HG03108 (cell line): ENCODE data around the gene AKR7A3.
A peak's percentile ranks its signal among the peaks of the same experiment; 100 is the strongest.
"Not testable (repeated sequence)": the region's sequence is repeated elsewhere in the genome, so short reads cannot be mapped to it uniquely, and the experiment has no call there.

ENCODE experiments used
- ATAC-seq: cut with Tn5 transposase; IDR thresholded peaks from one replicate; pipeline ENCODE4 v1.9.1; 2021; ENCODE audit warnings: moderate library complexity; ENCODE audit not compliant: unreplicated experiment

Gene AKR7A3

DNA sequence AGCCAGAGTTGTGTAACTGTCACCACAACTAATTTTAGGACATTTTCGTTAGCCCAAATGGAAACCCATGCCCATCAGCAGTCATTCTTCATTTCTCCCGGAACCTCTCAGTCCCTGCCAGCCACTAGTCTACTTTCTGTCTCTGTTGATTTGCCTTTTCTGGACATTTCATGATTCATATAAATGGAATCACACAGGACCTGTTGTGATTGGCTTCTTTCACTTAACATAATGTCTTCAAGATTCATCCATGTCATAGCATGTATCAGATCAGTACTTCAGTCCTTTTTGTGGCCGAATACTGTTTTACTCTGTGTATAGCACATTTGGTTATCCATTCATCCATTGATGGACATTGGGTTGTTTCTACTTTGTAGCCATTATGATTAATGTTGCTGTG is 30.6 kb upstream of the AKR7A3 start:
- no peak for ATAC-seq

- ATAC-seq: no peak
Measured at GRCh38 chr1:19317126-19317910, 28.7 kb upstream of the AKR7A3 start.

GRCh38 chr1:19315378-19316198 is 27.0 kb upstream of the AKR7A3 start:
- no peak for ATAC-seq

DNA sequence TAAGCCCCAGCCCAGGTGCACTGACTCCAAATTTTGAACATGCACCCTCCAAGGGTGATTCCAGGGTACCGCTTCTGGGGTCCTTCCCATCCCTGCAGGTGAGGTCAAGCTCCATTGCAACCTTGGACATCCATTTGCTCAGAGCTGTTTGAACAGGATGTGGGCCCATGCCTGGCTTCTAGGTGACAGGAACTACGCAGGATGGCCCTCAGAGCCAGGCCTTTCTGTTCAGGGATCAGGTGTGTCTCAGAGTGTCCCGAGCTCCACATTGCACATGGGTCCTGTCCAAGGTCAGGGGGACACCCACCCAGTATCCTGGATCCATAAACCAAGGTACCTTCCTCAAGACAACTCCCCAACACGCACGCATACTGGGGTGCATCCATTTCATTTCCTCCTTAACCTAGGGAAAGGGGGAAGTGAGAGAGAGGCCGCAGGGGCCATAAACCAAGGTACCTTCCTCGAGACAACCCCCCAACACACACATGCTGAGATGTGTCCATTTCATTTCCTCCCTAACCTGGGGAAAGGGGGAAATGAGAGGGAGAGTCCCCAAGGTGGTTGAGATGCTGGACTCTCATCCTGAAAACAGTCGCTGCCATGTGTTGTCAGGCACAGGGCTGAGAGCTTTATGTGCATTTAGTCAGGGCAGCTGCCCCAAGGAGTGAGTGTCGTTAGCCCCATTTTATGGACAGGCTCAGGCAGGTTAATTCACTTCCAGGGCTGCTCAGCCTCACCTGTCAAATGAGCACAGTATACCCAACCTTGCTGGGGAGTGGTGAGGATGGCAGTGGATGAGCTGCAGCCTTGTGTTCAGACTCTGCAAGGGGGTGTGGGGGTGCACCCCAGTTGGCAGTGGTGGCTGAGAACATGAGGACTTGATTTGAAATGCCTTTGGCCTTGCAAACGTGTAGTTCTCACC is 25.7 kb upstream of the AKR7A3 start:
- ATAC-seq: no peak

DNA sequence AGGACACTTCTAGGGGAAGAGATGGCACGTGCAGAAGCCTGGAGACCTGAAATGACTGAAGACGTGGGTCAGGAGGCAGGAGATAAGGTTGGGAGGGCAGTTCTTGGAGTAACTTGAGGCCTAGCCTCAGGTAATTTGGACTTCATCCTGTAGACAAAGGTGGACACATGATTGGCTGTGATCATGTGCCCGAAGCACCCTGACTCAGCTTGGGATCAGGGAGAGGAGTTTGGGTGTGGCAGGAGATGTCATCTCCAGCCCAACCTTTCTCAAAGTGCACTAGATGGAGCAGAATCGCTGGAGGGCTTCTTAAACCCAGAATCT is 25.0 kb upstream of the AKR7A3 start:
- no peak for ATAC-seq

DNA sequence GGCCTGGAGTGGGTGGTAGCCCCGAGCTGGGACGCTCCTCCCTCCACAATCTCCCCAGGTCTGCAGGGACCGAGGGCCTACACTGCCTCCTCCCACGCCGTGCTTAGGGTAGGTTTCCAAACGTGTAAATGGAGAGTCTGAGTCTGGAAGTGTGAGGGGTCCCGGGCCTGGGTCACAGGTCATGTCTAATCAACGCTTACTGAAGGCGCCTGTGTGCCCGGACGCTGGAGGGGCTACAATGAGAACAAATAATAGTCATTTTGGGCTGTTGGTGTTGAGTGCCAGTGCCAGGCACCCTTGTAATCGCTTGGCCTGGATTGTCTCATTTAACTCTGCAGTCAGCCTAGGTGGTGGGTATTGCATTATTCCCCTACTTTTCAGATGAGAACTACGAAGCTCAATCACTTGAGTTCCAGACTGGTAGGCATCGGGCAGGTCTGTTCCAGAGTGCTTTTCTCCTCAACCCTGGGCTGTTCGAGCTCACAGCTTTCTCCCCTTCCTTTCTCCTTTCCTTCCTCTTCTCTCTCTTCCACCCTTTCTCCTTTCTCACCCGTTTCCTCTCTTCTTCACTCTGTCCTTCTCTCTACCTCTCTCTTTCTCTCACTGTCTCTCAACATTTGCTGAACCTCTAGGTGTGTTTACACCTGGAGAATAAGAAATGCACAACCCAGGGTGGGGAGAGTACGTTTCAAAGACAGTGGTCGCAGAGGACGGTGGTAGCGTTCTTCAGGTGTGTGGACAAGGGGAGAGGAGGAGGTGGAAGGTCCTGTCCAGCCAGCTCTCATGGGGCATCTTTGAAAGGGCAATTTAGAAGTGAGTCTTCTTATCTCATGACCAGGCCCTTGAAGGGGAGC is 24.4 kb upstream of the AKR7A3 start:
- peak; percentile 9 for ATAC-seq

DNA sequence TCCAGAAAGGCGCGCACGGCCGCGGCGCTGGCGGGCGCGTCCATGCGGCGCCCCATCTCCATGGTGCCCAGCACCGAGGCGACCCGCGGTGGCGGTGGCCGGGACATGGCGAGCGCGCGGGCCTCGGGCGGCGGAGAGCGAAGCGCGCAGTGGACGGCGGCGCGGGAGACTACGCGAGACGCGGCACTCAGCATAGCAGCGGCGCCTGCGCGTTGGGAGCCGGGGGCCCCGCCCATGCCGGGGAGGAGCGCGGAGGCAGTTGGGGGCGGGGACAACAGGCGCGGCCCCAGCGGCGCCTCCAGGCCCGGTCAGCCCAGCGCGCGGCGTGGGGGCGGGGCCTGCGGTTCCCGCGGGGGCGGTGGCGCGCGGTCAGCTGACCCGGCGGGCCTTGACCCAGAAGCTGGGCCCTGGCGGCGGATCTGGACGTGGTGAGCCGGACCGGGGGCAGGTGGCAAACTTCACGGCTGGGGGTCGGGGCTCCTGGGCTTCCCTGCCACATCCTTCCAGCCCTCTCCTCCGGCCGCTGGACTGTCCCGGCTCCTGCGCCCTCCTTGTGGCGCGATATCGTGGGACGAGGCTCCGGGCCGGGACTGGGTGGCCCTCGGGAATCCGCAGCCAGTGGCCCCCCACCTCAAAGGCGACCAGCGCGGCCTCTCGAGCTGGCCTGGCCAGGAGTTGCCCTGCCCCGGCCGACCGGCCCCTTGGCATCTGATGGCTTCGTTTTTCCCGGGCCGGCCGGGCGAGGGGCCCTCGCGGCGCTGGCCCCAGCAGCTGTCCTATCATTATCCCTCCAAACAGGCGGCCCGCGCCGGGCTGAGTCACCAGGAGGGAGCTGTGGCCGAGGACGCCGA is 23.6 kb upstream of the AKR7A3 start, which contains the start of the genes AKR7A2 and SLC66A1:
AKR7A2 (minus strand) TSS at position 214 of the 851 bp plus-strand sequence; CDS start at position 194, 20 bp downstream.
SLC66A1 (plus strand) TSS at position 396 of the 851 bp plus-strand sequence. CDS start 5,352 bp downstream, outside the sequence.
- ATAC-seq: peak; percentile 71

- ATAC-seq: no peak
Measured at GRCh38 chr1:19311503-19311930, 22.9 kb upstream of the AKR7A3 start.

GRCh38 chr1:19310720-19311502 is 22.3 kb upstream of the AKR7A3 start:
- no peak for ATAC-seq

DNA sequence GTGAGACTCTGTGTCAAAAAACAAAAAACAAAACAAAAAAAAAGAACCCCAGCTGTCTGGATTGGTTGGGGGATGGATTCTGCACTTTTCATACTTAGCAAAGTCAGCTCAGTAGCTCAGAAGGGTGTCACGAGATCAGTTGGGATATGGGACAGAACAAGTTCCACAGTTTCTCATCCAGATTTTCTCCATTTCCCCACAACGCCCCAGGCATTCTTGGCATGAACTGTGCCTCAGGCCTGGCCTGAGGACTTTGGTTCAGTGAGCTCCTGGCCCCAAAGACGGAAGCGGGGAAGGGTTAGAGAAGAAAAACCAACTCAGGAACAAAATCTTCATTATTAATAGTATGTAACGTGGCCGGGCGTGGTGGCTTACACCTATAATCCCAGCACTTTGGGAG is 21.5 kb upstream of the AKR7A3 start:
- no peak for ATAC-seq

DNA sequence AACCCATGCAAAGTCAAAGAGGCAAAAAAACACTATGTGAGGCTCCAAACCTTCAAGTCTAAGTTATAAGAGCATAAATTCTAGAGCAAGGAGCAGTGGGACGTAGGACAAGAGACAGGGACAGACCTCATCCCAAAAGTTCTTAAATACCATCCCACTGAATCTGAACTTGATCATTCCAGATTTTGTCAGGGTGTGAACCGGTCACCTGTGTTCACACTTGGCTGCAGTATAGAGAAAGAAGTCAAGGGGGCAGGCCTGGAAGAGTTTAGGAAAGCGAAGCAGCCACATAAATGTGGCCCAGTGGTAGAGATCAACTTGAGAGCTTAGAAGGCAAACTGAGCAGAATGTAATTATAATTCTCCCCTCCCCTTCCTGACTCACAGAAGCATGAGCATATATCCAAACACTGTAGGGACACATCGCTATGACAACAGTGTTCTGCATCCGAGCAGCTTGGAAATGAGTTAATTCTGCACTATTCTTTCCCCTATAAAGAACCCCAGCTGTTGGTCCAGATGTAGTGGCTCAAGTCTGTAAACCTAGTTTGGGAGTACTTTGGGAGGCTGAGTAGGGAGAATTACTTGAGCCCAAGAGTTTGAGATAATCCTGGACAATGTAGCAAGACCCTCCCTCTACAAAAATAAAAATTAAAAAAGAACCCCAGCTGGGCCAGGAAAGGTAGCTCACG is 20.7 kb upstream of the AKR7A3 start:
- ATAC-seq: no peak

DNA sequence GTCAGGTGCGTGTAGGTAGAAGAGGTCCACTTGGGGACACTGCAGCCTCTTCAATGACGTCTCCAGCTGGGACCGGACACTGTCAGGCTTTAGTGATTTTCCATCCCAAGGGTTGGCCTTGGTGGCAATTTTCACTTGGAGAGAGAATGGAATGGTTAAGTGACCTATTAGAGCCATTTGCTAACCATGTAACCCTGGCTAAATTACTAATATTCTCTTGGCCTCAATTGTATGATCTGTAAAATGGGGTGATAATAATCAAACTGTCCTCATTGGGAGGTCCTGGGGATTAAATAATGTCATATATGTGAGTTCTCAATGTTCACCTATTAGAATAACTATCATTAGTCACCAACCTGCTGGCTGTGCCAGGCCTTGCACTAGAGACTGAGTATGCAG is 19.9 kb upstream of the AKR7A3 start:
- no peak for ATAC-seq

- no peak for ATAC-seq
Measured at GRCh38 chr1:19307794-19308508, 19.4 kb upstream of the AKR7A3 start.

DNA sequence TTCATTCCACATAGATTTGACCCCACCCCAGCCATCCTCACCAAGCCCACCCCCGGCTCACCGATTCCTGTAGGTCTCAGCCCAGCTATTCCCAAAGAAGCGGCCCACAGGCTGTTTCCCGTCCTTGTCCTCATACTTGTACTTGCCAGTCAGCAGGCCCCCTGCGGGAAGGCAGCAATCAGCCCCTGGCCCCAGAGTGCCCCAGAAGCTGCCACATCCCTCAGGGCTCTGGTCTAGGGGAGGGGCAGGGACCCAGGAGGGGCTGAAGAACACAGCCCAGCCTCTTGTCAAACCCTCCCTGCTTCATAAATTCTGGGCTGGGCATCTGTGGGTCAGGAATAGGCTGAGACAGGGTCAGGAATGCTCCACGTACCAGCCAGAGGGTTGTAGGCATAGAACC is 18.4 kb upstream of the AKR7A3 start:
- no peak for ATAC-seq

DNA sequence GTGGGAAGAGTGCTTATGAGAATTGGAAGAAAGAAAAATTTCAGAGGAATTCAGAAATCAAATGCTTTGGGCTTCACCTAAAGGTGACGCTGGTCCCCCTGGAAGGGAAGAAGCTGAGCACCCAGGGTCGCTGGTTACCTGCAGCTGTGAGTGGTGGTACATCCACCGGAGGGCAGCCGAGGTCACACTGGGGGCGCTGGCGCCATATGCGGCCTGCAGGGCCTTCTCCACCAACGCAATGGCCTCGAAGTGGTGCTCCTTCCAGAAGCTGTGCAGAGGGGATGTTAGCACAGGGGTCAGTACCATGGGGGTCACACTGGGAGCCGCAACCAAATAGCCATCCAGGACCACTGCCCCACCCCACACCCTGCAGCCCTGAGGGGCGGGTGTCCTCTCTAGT is 17.3 kb upstream of the AKR7A3 start:
- ATAC-seq: no peak

- not testable (repeated sequence) for ATAC-seq
Measured at GRCh38 chr1:19304081-19304480, 15.5 kb upstream of the AKR7A3 start.

GRCh38 chr1:19300211-19300610 is 11.6 kb upstream of the AKR7A3 start:
- ATAC-seq: no peak
